HG02759 (cell line): Measurements from ENCODE around the gene INTS6.

Experiments
- ATAC-seq: cut with Tn5 transposase; IDR thresholded peaks from one replicate; pipeline ENCODE4 v1.9.1; 2021; ENCODE audit warnings: mild to moderate bottlenecking, moderate library complexity; ENCODE audit not compliant: unreplicated experiment

Gene INTS6

GRCh38 chr13:51355217-51355616 lies 97.6 kb downstream of the INTS6 start:
- ATAC-seq: no peak

DNA sequence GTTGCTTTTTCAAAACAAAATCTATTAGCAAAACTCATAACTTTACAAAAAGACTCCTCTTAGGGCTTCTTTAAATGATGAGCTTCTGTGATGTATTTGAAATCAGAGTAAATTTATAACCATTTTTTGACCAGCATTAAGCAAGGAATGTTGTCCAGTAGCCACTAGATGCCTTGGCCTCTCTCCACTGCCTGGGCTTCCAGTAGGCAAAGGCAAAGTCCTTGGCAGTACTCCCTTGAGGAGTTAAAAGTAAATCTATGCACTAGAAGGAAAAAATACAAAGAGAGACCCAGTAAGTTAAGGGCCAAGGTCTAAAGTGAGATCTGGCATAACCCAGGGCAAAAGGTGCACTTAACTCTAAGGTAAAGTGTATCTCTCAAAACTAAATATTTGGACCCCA lies 103.8 kb downstream of the INTS6 start:
- ATAC-seq: no peak

- no peak for ATAC-seq
These were observed 104.5 kb downstream of the INTS6 start for GRCh38 chr13:51348069-51348967.

DNA sequence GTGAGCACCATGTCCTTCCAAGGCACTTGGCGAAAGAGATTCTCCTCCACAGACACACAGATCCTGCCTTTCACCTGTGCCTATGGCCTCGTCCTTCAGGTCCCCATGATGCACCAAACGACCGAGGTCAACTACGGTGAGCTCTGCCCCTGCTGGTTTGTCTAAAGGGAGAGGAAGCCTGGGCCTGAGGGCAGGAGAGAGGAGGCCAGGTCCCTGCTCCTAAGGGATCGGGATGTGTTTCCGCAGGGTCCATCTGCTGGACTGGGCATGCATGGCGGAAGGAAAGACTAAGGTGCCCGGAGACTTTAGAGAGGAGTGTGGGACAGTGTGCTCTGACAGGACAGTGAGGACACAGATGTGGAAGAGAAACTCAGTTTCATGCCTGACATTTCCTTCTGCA lies 105.7 kb downstream of the INTS6 start:
- no peak for ATAC-seq

DNA sequence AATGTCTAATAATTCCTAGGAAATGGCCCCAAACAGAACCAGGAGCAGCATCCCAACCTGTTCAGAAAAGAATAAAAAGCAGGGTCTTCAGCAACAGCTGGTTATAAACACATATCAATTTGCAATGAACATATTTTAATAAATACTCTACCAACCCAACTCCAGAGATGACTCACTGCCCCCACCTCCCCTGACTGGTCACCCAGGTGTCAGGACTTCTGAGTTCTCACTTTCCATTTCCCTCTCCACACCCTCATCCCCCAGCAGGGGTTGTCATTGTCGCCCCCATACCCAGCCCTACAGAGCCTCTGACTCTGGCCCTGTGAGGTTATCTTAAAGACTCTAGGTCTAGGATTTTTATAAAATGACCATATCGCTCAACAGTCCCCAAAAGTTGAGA lies 106.4 kb downstream of the INTS6 start:
- peak; percentile 69 for ATAC-seq

DNA sequence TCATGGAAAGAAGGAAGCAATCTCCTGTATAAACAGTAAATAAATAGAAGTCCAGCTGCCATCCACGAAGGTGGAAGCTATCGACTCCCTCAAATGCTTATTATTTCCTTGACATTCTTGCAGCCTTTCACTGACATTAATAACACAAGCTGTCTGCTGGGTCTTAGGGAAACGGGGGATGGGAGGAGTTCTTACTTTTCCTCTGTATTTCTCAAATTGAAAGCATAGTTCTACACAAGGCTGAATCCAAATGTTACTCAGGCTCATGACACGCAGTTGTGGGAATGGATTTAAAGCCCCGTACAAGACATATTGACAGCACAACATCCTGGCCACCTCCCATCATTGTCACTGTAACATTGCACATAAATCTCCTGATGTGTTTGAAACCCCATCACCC lies 109.4 kb downstream of the INTS6 start:
- ATAC-seq: no peak

- ATAC-seq: no peak
These were observed 110.1 kb downstream of the INTS6 start for GRCh38 chr13:51342706-51343105.

DNA sequence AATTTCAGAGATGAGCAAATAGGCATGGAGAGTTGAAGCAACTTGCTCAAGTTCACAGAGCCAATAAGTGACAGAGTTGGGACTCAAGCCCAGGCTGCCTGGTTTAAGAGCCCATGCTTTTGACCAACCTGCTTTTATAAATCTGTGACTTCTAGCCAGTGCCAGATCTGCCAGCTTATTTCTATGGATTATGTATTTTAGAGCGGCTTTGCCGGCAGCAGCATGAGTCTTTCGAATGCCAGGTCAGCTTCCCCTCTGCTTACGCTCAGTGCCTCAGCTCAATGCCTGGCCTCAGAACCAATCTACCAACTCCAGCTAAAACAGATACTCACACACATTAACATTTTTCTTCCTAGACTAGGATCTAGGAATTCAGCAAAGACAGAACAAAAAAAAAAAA lies 111.0 kb downstream of the INTS6 start:
- ATAC-seq: no peak

DNA sequence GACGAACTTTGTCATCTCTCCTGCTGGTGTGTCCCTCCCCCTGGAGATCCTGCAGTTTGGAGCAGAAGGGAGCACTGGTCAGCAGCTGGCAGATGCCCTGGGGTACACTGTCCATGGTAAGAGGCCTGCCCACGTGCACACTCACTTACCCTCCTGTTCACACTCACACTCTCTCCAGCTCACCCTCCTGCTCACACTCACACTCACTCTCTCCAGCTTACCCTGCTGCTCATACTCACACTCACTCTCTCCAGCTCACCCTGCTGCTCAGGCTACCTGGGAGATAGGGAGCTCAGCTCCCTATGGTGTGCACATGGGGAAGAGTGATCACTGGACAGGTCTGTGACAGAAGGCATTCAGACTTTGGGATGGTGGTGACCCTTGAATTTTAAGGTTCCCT lies 111.6 kb downstream of the INTS6 start:
- ATAC-seq: no peak

- ATAC-seq: no peak
These were observed 112.7 kb downstream of the INTS6 start for GRCh38 chr13:51339952-51340732.

DNA sequence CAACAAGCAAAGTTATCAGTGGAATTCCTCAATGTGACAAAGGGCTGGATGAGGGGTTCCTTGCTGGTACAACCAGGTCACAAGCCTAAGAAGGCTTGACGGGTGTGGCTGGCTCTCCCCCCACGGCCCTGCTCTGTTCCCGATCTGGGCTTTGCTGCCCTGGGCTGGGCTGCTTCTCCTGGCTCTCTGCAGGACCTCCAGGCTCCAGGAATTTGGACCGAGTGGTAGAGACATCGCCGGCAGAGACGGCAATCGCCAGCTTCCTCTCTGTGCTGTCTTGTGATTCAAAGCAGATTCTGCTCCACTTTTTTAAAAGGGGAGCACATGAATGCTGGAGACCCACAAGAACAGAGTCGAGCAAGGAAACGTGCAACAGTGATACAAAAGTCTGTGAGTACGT lies 113.5 kb downstream of the INTS6 start, which contains the start of gene SERPINE3:
Gene SERPINE3, plus strand, starts transcription at position 338 of the 400 bp plus-strand sequence. CDS start 1,401 bp downstream, outside the sequence.
- ATAC-seq: no peak

GRCh38 chr13:51336746-51337145 lies 116.1 kb downstream of the INTS6 start:
- no peak for ATAC-seq

DNA sequence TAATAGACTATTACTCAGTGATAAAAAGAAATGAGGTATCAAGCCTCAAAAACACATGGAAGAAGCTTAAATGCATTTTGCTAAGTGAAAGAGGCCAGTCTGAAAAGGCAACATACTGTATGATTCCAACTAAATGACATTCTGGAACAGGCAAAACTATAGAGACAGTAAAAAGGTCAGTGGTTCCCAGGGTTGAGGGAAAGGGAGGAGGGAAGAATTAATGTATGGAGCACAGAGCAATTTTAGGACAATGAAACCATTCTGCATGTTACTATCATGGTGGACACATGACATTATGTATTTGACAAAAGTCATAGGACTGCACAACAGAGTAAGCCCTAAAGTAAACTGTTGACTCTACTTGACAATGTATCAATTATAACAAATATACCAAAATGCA lies 119.0 kb downstream of the INTS6 start:
- ATAC-seq: no peak

GRCh38 chr13:51333421-51333820 lies 119.4 kb downstream of the INTS6 start:
- ATAC-seq: no peak

- no peak for ATAC-seq
These were observed 120.1 kb downstream of the INTS6 start for GRCh38 chr13:51332566-51333361.

DNA sequence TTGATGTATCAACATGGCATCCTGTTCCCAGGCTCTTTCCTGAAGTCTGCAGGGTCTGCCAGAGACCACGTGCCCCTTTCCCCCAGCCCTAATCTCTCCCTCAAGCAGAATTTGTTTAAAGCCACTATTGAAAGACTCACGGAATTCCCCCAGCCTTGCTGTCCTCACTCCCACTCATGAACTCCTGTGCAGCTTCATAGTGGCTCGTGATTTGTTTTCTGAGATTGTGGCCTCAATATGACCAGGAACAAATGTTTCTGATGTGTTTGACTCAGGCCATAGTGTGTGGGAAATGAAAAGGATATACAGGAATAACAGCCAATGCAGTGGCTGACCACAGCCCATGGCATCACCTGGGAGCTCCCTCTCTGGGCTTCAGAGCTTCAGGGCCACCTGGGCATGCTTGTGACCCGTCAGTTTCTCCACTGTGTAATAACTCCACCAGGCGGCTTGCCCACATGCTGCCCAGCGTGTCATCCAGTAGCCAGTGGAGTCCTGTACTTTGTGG lies 121.4 kb downstream of the INTS6 start:
- ATAC-seq: peak; percentile 67

GRCh38 chr13:51330791-51331190 lies 122.0 kb downstream of the INTS6 start:
- ATAC-seq: peak; percentile 51

DNA sequence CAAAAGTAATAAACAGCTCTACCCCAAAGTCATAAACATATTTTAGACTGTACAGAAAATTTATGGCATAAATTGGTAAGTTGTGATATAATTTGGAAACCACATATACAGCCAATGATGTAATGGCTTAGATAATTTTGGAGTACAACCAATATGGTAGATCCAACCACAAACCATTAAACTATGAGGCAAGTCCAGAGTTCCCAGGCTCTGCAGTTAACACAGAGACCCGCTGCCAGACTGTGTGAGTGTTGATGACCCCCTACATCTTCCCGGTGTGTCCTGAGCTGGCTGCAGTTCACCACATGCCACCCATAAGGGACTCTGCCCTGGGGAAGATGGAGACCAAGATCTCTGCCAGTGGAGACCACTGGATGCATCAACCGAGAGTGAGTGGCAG lies 123.2 kb downstream of the INTS6 start:
- ATAC-seq: no peak

- ATAC-seq: no peak
These were observed 124.3 kb downstream of the INTS6 start for GRCh38 chr13:51328488-51328887.

- ATAC-seq: no peak
These were observed 124.9 kb downstream of the INTS6 start for GRCh38 chr13:51327961-51328360.

DNA sequence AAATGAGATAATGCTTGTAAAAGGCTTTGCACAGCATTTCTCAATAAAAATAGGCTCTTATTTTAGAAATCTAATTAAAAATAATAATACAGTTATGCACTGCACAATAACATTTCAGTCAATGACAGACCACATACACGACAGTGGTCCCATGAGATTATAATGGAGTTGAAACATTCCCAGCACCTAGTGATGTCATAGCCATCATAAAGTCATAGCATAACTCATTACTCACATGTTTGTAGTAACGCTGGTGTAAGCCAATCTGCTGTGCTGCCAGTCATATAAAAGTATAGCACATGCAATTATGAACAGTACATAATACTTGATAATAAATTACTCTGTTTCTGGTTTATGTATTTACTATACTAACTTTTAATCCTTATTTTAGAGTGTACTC lies 126.1 kb downstream of the INTS6 start:
- no peak for ATAC-seq
